ENCODE data around the gene TPPP3. TPM values are rescaled to one million over a fixed set of nuclear protein-coding genes. Genes with fewer than 3 reads are reported as not detected.

Gene TPPP3
- polyA plus RNA-seq, 1 of the 3 experiments (the other 2 are of a cell fraction), result 33.5 TPM

- no peaks in the 10 kb centered on the region for H3K36me3 ChIP-seq (replicated peaks in 1 of 2; ENCODE audit: control insufficient read depth in 1 of 2, insufficient read depth in 2 of 2, low read length in 1 of 2)
- CTCF ChIA-PET, result interaction anchor here (0.6 to 1.0 kb wide), 4 partner anchors 9 to 148 kb away, joined by 3 to 5 read pairs (median 3); no protein-coding TSS in a partner anchor
- H3K27me3 ChIP-seq (ENCODE audit: insufficient read depth), result no peaks in the 10 kb centered on the region; the same call in 1 of the 2 replicates
These were observed 28.6 kb downstream of the TPPP3 start for GRCh38 chr16:67364600-67365235.

DNA sequence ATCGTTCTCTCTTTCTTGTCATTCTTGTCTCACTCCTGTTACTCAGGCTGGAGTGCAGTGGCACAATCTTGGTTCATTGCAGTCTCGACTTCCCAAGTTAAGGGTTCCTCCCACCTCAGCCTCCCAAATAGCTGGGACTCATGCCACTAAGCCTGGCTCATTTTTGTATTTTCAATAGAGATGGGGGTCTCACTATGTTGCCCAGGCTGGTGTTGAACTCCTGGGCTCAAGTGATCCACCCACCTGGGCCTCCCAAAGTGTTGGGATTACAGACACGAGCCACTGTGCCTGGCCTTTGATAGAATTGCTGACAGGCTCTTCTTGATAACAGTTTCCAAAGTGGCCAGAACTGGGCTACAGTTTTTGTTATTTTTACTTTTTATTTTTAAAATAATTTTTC, 32.3 kb downstream of the TPPP3 start:
- H4K20me1 ChIP-seq (ENCODE audit: insufficient read depth), result no peaks in the 10 kb centered on the region
- no peak overlapping the region for H2AFZ ChIP-seq (ENCODE audit: low read depth)
- H3K9me3 ChIP-seq, result no peaks in the 10 kb centered on the region
- ChIA-PET POLR2A (no interaction called here), CTCF (no interaction called here)
- H3K27me3 ChIP-seq (ENCODE audit: insufficient read depth), result no peaks in the 10 kb centered on the region
- no peak overlapping the region for H3K4me3 ChIP-seq (ENCODE audit: low read depth in 2 of 2, low read length in 1 of 2)
- H3K36me3 ChIP-seq (replicated peaks in 1 of 2; ENCODE audit: control insufficient read depth in 1 of 2, insufficient read depth in 2 of 2, low read length in 1 of 2), result no peaks in the 10 kb centered on the region
- no peak overlapping the region for H3K27ac ChIP-seq (ENCODE audit: low read depth in 2 of 2, low read length in 1 of 2)
- H3K9ac ChIP-seq, result no peak overlapping the region
- H3K79me2 ChIP-seq (ENCODE audit: insufficient read depth), result no peaks in the 10 kb centered on the region
- no peak for TF ChIP-seq TCF12 (IDR thresholded peaks at IDR 0.05)
- no peak for TF ChIP-seq GABPA (IDR thresholded peaks at IDR 0.05; ENCODE audit: low read depth)
- no peak for TF ChIP-seq EZH2phosphoT487 (IDR thresholded peaks at IDR 0.05; ENCODE audit: borderline replicate concordance, low read depth)
- TF ChIP-seq NRF1 (IDR thresholded peaks at IDR 0.05; ENCODE audit: low read depth, low read length), result no peak
- no peak for TF ChIP-seq MXI1 (IDR thresholded peaks at IDR 0.05; ENCODE audit: low read depth, low read length)
- TF ChIP-seq GATA2 (CRISPR knock-in tag; IDR thresholded peaks at IDR 0.05), result no peak
- TF ChIP-seq FOSL2 (IDR thresholded peaks at IDR 0.05; ENCODE audit: borderline replicate concordance, low read depth), result no peak
- TF ChIP-seq MEF2A (IDR thresholded peaks at IDR 0.05; ENCODE audit: borderline replicate concordance, low read depth), result no peak
- no peak for TF ChIP-seq EP300 (IDR thresholded peaks at IDR 0.05; ENCODE audit: borderline replicate concordance in 1 of 2, low read depth in 1 of 2, low read length in 1 of 2)
- TF ChIP-seq, protein P1, sequence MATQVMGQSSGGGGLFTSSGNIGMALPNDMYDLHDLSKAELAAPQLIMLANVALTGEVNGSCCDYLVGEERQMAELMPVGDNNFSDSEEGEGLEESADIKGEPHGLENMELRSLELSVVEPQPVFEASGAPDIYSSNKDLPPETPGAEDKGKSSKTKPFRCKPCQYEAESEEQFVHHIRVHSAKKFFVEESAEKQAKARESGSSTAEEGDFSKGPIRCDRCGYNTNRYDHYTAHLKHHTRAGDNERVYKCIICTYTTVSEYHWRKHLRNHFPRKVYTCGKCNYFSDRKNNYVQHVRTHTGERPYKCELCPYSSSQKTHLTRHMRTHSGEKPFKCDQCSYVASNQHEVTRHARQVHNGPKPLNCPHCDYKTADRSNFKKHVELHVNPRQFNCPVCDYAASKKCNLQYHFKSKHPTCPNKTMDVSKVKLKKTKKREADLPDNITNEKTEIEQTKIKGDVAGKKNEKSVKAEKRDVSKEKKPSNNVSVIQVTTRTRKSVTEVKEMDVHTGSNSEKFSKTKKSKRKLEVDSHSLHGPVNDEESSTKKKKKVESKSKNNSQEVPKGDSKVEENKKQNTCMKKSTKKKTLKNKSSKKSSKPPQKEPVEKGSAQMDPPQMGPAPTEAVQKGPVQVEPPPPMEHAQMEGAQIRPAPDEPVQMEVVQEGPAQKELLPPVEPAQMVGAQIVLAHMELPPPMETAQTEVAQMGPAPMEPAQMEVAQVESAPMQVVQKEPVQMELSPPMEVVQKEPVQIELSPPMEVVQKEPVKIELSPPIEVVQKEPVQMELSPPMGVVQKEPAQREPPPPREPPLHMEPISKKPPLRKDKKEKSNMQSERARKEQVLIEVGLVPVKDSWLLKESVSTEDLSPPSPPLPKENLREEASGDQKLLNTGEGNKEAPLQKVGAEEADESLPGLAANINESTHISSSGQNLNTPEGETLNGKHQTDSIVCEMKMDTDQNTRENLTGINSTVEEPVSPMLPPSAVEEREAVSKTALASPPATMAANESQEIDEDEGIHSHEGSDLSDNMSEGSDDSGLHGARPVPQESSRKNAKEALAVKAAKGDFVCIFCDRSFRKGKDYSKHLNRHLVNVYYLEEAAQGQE (IDR thresholded peaks at IDR 0.05; ENCODE audit: low read depth, low read length), result no peak
- no peak for TF ChIP-seq YY1 (IDR thresholded peaks at IDR 0.05; ENCODE audit: low read depth)
- H3K4me1 ChIP-seq (ENCODE audit: control insufficient read depth in 1 of 2, insufficient read depth in 2 of 2, low read depth in 1 of 2, low read length in 1 of 2), result no peaks in the 10 kb centered on the region
- H3F3A ChIP-seq (replicated peaks; ENCODE audit: insufficient read depth), result peaks cover 4% of the 10 kb centered on the region
- H3K9me2 ChIP-seq, result no peaks in the 10 kb centered on the region
- DNase-seq, result no peak
- no peak overlapping the region for H3K4me2 ChIP-seq
- 63% methylated on average over 3 of the region's 3 CpGs for WGBS (ENCODE audit: low lambda C conversion rate)

More at GRCh38 chr16:67364600-67365235, 28.6 kb downstream of the TPPP3 start:
- Histone ChIP-seq H2AFZ (ENCODE audit: low read depth) (peak overlapping the region; percentile 53; the same call in 1 of the 2 replicates), H3K9ac (no peak overlapping the region), H3K4me2 (no peak overlapping the region), H3F3A (replicated peaks; ENCODE audit: insufficient read depth) (peaks cover 4% of the 10 kb centered on the region), H3K9me2 (no peaks in the 10 kb centered on the region), H3K9me3 (no peaks in the 10 kb centered on the region), H4K20me1 (ENCODE audit: insufficient read depth) (no peaks in the 10 kb centered on the region), H3K27ac (ENCODE audit: low read depth in 2 of 2, low read length in 1 of 2) (no peak overlapping the region), H3K79me2 (ENCODE audit: insufficient read depth) (no peaks in the 10 kb centered on the region), H3K4me1 (ENCODE audit: control insufficient read depth in 1 of 2, insufficient read depth in 2 of 2, low read depth in 1 of 2, low read length in 1 of 2) (no peaks in the 10 kb centered on the region), H3K4me3 (ENCODE audit: low read depth in 2 of 2, low read length in 1 of 2) (no peak overlapping the region)
- POLR2A ChIA-PET, result no interaction called here
- TF ChIP-seq FOXJ3 (CRISPR knock-in tag; IDR thresholded peaks at IDR 0.05) (no peak), GABPA (IDR thresholded peaks at IDR 0.05; ENCODE audit: low read depth) (no peak), NRF1 (IDR thresholded peaks at IDR 0.05; ENCODE audit: low read depth, low read length) (no peak), ELF1 (IDR thresholded peaks at IDR 0.05) (no peak), TAF1 (IDR thresholded peaks at IDR 0.05; ENCODE audit: borderline replicate concordance, low read depth, low read length) (no peak), RCOR1 (IDR thresholded peaks at IDR 0.05; ENCODE audit: low read length) (no peak), FOSL2 (IDR thresholded peaks at IDR 0.05; ENCODE audit: borderline replicate concordance, low read depth) (no peak), RAD21 (IDR thresholded peaks at IDR 0.05; ENCODE audit: low read length) (no peak), RFX5 (IDR thresholded peaks at IDR 0.05; ENCODE audit: low read length) (no peak), GATA2 (CRISPR knock-in tag; IDR thresholded peaks at IDR 0.05) (no peak), RXRA (IDR thresholded peaks at IDR 0.05; ENCODE audit: borderline replicate concordance, low read depth) (no peak), TCF12 (IDR thresholded peaks at IDR 0.05) (no peak), POLR2AphosphoS5 (IDR thresholded peaks at IDR 0.05; ENCODE audit: low read depth, low read length) (no peak)
- TF ChIP-seq, protein P2, sequence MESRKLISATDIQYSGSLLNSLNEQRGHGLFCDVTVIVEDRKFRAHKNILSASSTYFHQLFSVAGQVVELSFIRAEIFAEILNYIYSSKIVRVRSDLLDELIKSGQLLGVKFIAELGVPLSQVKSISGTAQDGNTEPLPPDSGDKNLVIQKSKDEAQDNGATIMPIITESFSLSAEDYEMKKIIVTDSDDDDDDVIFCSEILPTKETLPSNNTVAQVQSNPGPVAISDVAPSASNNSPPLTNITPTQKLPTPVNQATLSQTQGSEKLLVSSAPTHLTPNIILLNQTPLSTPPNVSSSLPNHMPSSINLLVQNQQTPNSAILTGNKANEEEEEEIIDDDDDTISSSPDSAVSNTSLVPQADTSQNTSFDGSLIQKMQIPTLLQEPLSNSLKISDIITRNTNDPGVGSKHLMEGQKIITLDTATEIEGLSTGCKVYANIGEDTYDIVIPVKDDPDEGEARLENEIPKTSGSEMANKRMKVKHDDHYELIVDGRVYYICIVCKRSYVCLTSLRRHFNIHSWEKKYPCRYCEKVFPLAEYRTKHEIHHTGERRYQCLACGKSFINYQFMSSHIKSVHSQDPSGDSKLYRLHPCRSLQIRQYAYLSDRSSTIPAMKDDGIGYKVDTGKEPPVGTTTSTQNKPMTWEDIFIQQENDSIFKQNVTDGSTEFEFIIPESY (IDR thresholded peaks at IDR 0.05; ENCODE audit: borderline replicate concordance, low read depth), result no peak
- no peak for DNase-seq
